GM23248 (cell line): ENCODE results near the gene NTMT1.

Source experiments
- EZH2 ChIP-seq: fragments of 200-600 bp; sonication (generic); IDR thresholded peaks from 2 replicates; pipeline ENCODE4 v1.6.1; 2018; ENCODE audit warnings: antibody characterized with exemption, mild to moderate bottlenecking; ENCODE audit not compliant: insufficient read depth, poor library complexity, severe bottlenecking
- EZH2phosphoT487 ChIP-seq: fragments of 200-600 bp; sonication (generic); IDR thresholded peaks from 2 replicates; pipeline ENCODE4 v1.6.1; 2018; ENCODE audit warnings: antibody characterized with exemption, moderate library complexity, mild to moderate bottlenecking, low read depth; ENCODE audit not compliant: insufficient read depth

- TF ChIP-seq EZH2 (no peak), EZH2phosphoT487 (no peak)
These were observed 20.3 kb downstream of the NTMT1 start for GRCh38 chr9:129646252-129646651.
